Activated B cell treated with CpG ODN at 0.5 μM for 24 hours (primary cell): ENCODE data around the gene PREX1. TPM values are rescaled to one million over a fixed set of nuclear protein-coding genes. Genes with fewer than 3 reads are reported as not detected.

ENCODE experiments used
- ATAC-seq: fragments of 200-7000 bp; cut with Tn5 transposase; one replicate; pipeline ENCODE4 v1.10.0; 2021; ENCODE audit warnings: low read depth, mild to moderate bottlenecking, moderate library complexity
- CTCF ChIA-PET: fragments of 350-600 bp; sonication (Branson Sonifier 250); formaldehyde crosslinking; loops from one replicate; lab custom pipeline; 2021; ENCODE audit warnings: antibody characterized with exemption; lab: Charles Lee
- POLR2A ChIA-PET: fragments of 350-600 bp; sonication (Branson Sonifier 250); formaldehyde crosslinking; loops from one replicate; lab custom pipeline; 2021; ENCODE audit warnings: antibody characterized with exemption; lab: Charles Lee
- DNase-seq: peaks from one replicate; pipeline ENCODE4 v3.0.0; 2022
- H3K27ac Mint-ChIP-seq: one replicate; pipeline ENCODE4 v1.8.0; 2020; ENCODE audit warnings: mixed read lengths
- H3K27me3 Mint-ChIP-seq: one replicate; pipeline ENCODE4 v1.8.0; 2021; ENCODE audit warnings: mixed read lengths
- H3K36me3 Mint-ChIP-seq: one replicate; pipeline ENCODE4 v1.8.0; 2021; ENCODE audit warnings: low read depth, mixed read lengths
- H3K4me1 Mint-ChIP-seq: one replicate; pipeline ENCODE4 v1.8.0; 2021; ENCODE audit warnings: mixed read lengths
- H3K4me3 Mint-ChIP-seq: one replicate; pipeline ENCODE4 v1.8.0; 2020; ENCODE audit warnings: mild to moderate bottlenecking, mixed read lengths
- H3K9me3 Mint-ChIP-seq: one replicate; pipeline ENCODE4 v1.8.0; 2020; ENCODE audit warnings: mixed read lengths
- CTCF ChIP-seq: fragments of 200-600 bp; IDR thresholded peaks from one replicate; pipeline ENCODE4 v1.8.0; 2022; ENCODE audit warnings: antibody characterized with exemption, mild to moderate bottlenecking
- intact Hi-C: fragments of 100-400 bp; cut with micrococcal nuclease; formaldehyde crosslinking; loops from one replicate; pipeline ENCODE4 v1.15.1; 2024
- total RNA-seq: library from RNA; stranded (reverse); gene quantifications from 2 replicates; pipeline ENCODE4 v1.2.3, GENCODE V29; 2022

The PREX1 gene
- total RNA-seq, 1 donor from 2014 or later, result 71.4 TPM

- peak; percentile 45 for ATAC-seq
- H3K27me3 Mint-ChIP-seq, result no peaks in the 10 kb centered on the region
- H3K36me3 Mint-ChIP-seq, result peaks cover 11% of the 10 kb centered on the region
- no peak for DNase-seq
- peak overlapping the region; percentile 70 for H3K27ac Mint-ChIP-seq
- H3K4me3 Mint-ChIP-seq, result no peak overlapping the region
- CTCF ChIA-PET, result interaction anchor here (1.1 to 2.0 kb wide), 2 partner anchors 30 to 140 kb away, joined by 3 to 6 read pairs; partner anchors contain the start of gene PREX1
- peaks cover 71% of the 10 kb centered on the region for H3K4me1 Mint-ChIP-seq
- H3K9me3 Mint-ChIP-seq, result no peaks in the 10 kb centered on the region
- intact Hi-C loops, result loop anchor here (1.0 kb wide), 1 partner anchor 9 kb away; no protein-coding TSS in a partner anchor
- POLR2A ChIA-PET, result interaction anchor here (0.6 to 2.9 kb wide), 9 partner anchors 8 to 77 kb away, joined by 3 to 12 read pairs (median 3); no protein-coding TSS in a partner anchor
- no peak for TF ChIP-seq CTCF
Observed at GRCh38 chr20:48797275-48797825, 30.4 kb downstream of the PREX1 start.

GRCh38 chr20:48795732-48796131 is 32.1 kb downstream of the PREX1 start:
- intact Hi-C loops, result no loop called here
- H3K4me3 Mint-ChIP-seq, result no peak overlapping the region
- TF ChIP-seq CTCF, result no peak
- H3K9me3 Mint-ChIP-seq, result no peaks in the 10 kb centered on the region
- H3K27ac Mint-ChIP-seq, result no peak overlapping the region
- no peaks in the 10 kb centered on the region for H3K36me3 Mint-ChIP-seq
- H3K4me1 Mint-ChIP-seq, result peaks cover 55% of the 10 kb centered on the region
- ChIA-PET POLR2A (no interaction called here), CTCF (interaction anchor here (2.0 kb wide), 1 partner anchor 138 kb away, joined by 6 read pairs; no protein-coding TSS in a partner anchor)
- DNase-seq, result no peak
- ATAC-seq, result no peak
- no peaks in the 10 kb centered on the region for H3K27me3 Mint-ChIP-seq

- no peak overlapping the region for H3K4me3 Mint-ChIP-seq
- ATAC-seq, result no peak
Observed at GRCh38 chr20:48794816-48795457, 32.9 kb downstream of the PREX1 start.

GRCh38 chr20:48794360-48794759 is 33.4 kb downstream of the PREX1 start:
- CTCF ChIA-PET, result no interaction called here
- POLR2A ChIA-PET, result no interaction called here
- intact Hi-C loops, result no loop called here
- H3K27me3 Mint-ChIP-seq, result no peaks in the 10 kb centered on the region
- ATAC-seq, result no peak
- no peak for DNase-seq
- no peak overlapping the region for H3K4me3 Mint-ChIP-seq
- H3K4me1 Mint-ChIP-seq, result peaks cover 44% of the 10 kb centered on the region
- TF ChIP-seq CTCF, result no peak
- peak overlapping the region; percentile 57 for H3K27ac Mint-ChIP-seq
- no peaks in the 10 kb centered on the region for H3K36me3 Mint-ChIP-seq
- H3K9me3 Mint-ChIP-seq, result no peaks in the 10 kb centered on the region

More at GRCh38 chr20:48794816-48795457, 32.9 kb downstream of the PREX1 start:
- intact Hi-C loops, result no loop called here
- TF ChIP-seq CTCF, result no peak
- CTCF ChIA-PET, result interaction anchor here (2.0 kb wide), 1 partner anchor 138 kb away, joined by 6 read pairs; no protein-coding TSS in a partner anchor
- peak overlapping the region; percentile 50 for H3K27ac Mint-ChIP-seq
- no peak for DNase-seq
- no peaks in the 10 kb centered on the region for H3K27me3 Mint-ChIP-seq
- peaks cover 47% of the 10 kb centered on the region for H3K4me1 Mint-ChIP-seq
- no peaks in the 10 kb centered on the region for H3K36me3 Mint-ChIP-seq
- no peaks in the 10 kb centered on the region for H3K9me3 Mint-ChIP-seq
- POLR2A ChIA-PET, result no interaction called here

DNA sequence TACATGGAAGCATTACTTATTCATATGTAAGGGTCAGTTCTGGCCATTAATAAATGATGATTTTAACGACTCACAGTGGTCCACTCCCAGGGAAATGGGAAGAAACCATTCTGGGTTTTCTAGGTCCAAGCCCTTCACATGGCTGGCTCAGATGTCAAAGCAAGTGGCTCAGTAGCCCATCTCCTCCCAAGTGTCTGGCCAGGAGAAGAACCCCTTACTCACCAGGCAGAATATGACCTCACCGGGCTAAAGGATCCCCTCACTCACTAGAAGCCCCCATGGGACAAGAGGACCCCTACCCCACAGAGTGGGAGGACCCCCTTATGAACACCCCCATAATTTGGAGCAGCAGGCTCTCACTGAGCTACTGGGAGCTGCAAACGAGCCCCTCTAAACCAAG is 34.0 kb downstream of the PREX1 start:
- TF ChIP-seq CTCF, result no peak
- Mint-ChIP-seq H3K36me3 (no peaks in the 10 kb centered on the region), H3K4me3 (no peak overlapping the region), H3K9me3 (no peaks in the 10 kb centered on the region), H3K4me1 (peaks cover 38% of the 10 kb centered on the region), H3K27ac (peak overlapping the region; percentile 57), H3K27me3 (no peaks in the 10 kb centered on the region)
- DNase-seq (no peak), ATAC-seq (no peak)
- POLR2A ChIA-PET, result no interaction called here
- CTCF ChIA-PET, result no interaction called here
- intact Hi-C loops, result no loop called here
